HG02571 (cell line): ENCODE measurements around the gene STX3.
"Not testable (repeated sequence)": the region's sequence is repeated elsewhere in the genome, so short reads cannot be mapped to it uniquely, and the experiment has no call there.

Source experiments
- ATAC-seq: cut with Tn5 transposase; IDR thresholded peaks from one replicate; pipeline ENCODE4 v1.9.1; 2021; ENCODE audit warnings: mild to moderate bottlenecking, moderate library complexity; ENCODE audit not compliant: unreplicated experiment

The STX3 gene

DNA sequence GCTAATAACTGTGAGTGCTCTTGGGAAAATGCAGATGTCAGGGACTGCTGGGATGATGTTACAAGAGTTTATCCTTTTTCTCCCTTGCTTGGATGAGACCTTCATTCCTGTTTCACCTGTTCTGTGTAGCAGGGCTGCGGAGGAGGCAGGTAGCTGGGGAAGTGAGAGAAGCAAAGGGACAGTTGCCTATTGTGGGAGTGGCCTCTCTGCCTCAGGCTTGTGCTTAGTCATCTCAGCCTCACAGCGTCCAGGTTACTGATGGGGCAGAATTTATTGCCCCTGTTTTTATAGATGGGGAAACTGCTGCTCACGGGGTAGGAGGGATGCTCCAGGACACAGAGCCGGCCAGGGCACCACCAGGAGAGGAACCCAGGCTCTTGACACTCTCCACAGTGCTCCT, 1.7 kb downstream of the STX3 start:
- ATAC-seq, result no peak

DNA sequence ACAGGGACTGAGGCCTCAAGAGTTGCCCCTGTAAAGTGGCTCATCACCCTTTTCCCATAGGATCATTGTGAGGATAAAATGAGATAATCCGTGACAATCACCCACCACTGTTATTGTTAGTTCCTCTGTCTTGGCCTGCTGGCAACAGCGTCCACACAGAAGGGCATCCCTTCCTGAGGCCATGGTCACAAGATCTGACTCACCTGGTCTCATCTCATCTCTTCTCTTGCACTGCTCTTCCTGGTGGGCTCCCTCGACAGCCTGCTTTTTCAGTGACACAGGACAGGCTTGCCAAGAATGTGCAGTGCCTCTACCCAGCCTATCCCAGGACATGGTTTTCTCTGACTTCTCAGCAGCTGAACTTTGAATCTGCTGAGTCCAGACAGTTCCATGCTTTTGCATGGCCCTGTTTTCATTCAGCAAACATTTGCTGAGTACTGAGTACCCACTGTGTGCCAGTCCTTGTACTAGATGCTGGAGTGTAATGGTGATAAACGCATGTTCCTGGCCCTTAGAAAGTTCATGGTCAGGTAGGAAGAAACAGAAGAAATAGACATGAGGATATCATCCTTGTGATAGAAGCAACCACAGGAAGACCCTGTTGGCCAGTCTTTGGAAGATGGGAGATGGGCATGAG, 3.3 kb downstream of the STX3 start:
- no peak for ATAC-seq

DNA sequence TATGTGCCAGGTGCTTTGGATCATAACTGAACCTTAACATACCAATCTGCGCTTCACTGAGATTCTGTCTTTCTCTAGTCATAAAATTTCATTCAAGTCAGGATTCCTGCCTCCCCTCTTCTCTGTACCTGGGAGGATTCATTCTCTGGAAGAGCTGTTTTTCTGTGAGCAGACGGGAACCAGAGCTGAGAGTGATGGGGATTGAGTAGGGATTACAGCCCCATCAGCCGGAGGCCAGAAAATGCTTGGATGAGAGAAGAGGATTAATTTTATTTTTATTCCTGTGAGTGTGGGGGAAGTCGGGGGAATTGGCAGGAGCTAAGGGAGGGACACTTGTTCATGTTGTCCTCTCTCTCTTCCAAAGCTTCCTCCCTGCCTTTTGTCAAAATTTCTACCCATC, 4.7 kb downstream of the STX3 start:
- no peak for ATAC-seq

DNA sequence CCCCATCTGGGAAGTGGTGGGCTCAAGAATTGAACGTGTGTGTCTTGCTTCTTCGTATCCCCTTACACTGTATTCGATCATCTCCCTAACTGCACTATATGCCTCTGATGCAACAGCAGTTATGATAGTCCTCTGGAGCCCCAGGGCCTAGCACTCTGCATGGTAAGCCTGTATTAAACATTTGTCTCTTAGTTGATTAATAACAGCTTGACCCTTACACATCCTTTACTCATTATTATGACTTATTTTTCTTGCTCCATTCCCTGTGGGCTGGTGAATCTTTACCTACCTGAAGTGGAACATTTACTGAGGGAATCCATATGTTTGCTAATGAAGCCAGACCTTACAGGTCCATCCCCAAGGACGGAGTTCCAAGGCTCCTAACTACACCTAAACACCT, 5.6 kb downstream of the STX3 start:
- no peak for ATAC-seq

DNA sequence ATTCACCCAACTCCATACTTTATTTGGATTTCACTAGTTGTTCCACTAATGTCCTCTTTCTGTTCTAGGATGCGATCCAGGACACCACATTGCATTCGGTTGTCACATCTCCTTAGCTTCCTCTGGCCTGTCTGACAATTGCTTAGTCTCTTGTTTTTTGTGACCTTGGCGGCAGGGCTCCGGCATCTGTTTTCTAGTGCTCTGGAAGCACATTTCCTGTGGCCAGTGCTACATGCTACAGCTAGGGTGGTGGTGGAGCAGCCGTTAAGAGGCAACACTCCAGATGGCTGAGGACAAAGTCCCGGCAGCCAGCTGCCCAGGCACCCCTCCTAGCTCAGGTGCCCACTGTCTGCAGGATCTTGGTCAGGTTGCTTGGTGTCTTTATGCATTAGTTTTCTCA, 6.8 kb downstream of the STX3 start:
- ATAC-seq, result no peak

DNA sequence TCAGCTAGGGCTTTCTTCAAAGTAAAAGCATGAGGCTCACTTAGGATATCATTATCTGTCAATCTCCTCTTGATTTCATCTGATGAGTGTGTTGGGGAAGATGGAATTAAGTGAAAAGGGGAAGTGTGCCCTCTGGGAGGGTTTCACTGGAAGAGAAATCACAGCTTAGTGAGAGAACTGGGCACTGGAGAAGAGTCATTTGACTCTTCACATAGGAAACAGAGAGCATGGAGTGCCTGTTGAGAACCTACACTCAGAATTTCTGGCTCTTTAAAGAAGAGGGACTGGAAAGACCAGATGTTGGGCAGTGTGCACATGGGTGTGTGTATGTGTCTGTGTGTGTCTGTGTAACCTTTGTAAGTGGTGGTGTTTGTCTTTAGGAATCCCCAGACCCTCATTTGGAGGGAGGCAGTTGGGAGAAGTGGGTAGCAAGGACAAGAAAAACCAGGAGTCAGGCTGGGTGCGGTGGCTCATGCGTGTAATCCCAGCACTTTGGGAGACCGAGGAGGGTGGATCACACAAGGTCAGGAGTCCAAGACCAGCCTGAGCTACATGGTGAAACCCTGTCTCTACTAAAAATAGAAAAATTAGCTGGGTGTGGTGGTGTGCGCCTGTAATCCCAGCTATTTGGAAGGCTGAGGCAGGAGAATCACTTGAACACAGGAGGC, 10.0 kb downstream of the STX3 start:
- ATAC-seq, result no peak

DNA sequence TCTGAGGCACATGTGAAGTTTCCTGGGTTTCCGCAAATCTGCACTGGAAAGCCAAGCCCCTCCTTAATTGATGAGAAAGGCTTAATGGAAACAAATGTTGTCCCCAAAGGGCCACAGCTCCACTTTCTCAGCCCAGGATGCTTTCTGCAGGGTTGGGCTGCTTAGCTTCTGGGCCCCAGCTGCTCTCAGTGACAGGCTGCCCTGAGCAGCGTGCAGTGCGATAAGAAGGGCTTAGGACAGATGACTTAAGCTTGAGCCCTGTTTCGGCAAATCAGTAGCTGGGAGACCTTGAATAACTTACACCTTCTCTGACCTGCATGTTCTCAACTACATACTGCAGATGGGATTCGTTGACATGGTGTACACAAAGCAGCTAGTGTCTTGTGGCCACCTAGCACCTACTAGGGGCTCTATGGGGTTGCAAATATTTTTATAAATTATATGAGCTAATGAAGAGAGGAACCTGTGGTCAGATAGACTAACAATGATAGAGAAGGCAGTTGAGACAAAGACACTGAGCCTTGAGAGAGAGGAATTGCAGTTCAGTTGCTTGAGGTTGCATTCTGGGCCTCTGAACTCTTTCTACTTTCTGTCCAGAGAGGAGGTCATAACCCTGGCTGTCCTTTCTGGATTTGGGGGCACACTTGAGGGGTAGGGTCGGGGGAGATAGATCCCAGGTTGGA, 11.5 kb downstream of the STX3 start:
- no peak for ATAC-seq

DNA sequence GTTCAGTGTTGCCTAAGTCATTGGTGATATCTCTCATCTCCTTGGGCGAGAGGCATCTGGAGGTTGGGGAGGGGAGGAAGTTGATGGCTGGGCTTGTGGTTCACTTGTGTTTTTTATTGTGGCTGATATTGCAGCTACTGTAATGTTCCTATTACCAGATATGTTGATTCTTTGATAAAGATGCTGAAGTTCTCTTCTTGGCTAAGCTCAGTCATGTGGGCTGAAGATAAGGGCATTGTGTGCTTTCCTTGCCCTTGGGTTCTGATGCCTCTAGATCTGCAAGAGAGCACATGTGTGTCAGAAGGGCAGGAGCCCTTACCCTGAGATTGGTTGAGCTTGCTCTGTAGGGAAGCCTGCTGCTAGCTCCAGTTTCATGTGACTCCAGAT, 12.0 kb downstream of the STX3 start:
- no peak for ATAC-seq

DNA sequence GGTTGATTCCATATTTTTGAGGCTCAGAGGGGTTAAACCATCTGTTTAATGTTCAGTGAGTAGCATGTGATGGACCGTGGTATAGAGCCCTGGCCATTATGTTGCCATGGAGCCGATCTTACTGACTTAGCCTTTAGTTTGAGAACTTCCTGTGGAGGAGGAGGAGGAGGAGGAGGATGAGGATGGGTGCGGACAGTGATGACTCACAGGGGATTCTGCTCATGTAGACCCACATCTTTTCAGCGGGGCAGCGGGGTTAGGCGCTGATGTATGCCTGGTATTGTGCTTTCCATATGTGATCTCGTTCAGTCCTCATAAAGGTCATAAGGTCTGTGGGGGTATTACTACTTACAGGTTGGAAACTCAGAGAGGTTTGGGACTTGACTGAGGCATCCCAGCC, 13.9 kb downstream of the STX3 start:
- ATAC-seq, result no peak

DNA sequence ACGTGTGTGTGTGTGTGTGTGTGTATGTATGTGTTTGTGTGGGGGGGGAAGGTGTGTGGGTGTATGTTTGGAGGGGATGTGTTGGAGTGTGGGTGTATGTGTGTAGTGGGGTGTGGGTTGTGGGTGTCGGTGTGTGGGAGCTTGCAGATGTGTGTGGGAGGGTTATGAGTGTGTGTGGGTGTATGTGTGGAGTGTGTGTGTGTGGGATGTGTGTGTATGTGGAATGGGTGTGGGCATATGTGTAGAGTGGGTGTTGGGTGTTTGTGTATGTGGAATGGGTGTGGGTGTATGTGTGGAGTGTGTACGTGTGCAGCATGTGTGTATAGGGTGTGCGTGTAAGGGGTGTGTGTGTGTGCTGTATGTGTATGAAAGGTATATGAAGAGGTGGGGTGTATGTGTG, 14.7 kb downstream of the STX3 start:
- ATAC-seq, result no peak

DNA sequence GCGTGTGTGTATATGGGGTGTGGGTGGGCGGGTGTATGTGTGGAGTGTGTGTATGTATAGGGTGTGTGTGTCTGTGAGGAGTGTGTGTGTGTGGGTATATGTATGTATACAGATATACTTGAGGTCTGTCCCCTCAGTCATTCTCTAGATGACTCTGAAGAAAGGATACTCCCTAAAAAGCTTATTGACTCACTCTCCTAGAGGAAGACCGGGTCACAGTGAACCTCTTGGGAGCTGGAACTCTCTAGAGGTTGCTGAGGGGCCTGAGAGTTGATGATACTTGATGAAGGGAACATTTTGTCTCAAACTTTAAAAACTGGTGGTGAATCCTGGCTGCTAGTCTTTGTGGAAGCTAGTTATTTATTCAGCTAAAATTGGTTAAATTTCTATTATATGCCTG, 15.1 kb downstream of the STX3 start:
- ATAC-seq, result no peak

DNA sequence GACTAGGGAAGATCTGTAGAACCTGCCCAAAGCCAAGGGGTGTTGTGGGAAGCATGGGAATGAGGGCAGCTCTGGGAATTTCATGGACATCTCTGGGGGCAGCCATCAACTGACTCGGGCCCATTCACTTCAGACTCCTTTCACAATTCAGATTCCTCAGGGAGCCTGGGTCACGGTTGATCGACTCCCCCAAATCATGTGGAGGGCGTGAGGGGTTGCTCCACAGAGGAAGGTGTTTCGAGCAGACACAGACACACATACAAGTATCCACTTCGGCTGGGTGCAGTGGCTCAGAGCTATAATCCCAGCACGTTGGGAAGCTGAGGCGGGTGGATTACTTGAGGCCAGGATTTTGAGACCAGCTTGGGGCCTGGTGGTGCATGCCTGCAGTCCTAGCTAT, 15.7 kb downstream of the STX3 start:
- ATAC-seq, result no peak

DNA sequence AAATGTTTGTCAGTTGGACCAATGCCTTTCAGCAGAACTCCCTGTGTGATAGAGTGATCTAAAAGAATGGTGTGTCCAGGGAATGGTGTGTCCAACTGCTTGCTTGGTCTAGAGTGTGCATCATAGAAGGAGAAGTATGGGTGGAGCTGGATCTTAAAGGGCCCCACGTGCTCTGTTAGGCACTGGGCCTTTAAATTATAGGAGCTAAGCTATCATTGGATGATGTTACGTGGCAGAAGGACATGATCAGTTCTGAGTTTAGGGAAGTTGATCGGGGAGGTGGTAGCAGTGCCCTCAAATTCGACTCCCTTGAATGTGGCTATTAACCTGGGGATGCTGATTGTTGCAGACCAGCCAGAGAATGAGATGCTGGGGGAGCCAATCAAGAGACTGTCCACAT, 16.4 kb downstream of the STX3 start:
- no peak for ATAC-seq

DNA sequence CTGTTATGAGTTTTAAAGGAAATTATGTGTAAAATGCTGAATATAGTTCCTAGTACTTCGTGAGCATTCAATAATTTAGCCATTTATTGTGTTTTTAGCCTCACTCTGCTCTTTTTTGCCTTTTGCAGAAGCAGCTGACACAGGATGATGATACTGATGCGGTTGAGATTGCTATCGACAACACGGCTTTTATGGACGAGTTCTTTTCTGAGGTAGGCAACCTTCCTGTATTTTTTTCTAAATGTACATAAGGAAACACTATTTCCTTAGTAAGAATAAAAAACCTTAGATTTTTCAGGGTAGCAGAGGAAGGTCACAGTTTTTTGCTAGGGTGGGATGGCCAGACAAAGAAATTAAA, 17.9 kb downstream of the STX3 start:
- ATAC-seq, result no peak

DNA sequence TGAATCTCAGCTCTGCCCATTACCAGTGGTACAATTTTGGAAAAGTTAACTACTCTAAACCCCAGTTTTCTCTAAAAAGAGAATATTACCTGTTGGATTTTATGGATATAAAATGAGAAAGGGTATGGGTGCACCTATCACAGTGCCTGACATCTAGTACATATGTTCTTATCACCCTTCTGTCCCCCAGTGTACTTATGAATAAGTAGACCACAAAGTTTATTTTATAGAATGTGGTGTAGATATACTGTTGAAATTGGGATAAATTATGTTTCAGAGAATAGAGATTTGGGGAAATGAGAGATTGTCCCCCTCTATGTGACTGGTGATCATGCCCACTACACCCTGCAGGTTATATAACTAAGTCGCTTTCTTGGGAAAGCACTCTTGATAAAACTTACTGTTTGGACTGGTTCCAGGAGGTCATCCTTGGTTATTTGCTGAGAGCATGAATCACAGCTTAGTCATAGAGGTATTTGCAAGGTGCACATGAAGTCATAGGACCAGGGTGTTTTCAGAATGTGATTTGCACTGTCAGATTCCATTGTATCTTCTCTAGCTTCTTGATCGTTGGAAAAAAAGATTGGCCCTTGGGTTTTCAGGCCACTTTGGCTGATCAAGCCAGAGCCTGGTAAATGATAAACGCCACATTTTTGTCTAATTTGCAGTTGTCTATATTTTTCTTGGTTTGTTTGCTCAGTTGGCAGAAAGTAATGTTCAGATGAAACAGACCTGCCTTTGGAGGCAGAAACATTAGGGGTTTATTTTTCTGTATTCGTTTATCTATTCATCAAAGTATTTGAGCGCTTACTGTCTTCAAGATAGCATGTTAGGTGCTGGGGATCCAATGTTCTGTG, 21.3 kb downstream of the STX3 start:
- no peak for ATAC-seq

DNA sequence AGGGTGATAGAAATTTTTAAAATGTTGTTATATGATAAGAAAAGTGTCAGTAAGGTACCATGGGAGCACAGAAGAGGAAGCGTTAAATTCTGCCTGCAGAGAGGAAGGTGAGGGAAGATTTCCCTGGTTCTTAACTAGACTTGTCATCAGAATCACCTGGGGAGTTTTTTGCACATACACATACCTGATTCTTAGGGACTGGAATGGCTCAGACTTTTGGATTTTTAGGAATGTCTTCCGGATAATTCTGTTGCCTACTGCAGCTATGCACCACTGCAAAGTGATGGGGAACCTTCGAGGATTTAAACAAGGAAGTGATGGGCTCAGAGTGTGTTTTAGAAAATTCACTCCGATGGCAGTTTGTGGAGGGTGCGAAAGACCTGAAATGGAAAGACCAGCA, 21.9 kb downstream of the STX3 start:
- no peak for ATAC-seq

DNA sequence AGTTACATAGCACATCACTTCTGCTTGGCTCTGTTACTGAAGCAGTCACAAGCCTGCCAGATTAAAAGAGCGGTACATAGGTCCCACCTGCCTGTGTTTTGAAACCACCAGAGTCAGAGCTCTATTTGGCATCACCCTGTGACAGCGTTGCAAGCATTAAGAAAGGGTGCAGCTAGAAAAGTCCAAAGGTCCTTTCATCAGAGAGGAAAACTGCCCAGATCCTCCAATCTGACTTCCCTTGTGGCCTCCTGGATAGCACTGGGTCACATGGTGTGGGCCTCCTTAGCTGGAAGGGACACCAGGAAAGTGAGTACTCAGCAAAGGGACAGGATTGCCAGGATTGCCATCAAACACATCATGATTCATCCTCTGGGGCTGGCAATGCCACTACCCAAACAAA, 22.9 kb downstream of the STX3 start:
- no peak for ATAC-seq

DNA sequence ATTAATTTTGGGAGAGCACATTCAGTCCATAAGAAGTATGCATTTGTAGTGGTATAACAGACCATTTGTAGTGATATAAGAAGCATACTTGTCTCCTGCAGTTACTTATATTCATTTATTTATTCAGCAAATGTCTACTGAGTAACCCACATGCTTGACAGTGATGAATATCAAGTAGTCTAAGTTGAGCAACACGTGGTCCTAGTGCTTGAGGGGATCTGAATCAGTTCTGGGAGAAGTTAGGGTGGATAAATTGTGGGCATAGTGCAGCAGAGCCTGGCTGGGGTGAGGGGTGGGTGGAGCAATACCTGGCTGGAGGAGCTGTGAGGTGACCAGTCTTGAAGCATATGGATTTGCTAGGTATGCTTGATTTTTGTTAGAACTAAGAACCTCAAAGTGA, 24.3 kb downstream of the STX3 start:
- ATAC-seq, result no peak

DNA sequence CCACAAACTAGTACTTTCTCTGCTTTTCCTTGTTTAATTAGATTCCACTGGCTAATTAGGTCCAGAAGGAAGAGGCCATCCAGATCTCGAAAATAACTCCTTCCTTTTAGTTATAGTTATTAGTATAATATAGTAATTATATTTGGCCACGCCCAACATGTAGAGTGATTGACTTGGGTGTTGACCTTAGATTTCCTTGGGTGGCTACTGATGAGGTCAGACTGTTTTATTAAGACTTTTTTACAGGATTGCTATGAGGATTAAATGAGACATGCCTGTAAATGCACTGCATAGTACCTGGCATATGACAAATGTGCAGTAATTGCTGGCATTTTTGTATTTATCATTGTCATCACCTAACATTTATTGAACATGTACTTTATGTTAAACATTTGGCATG, 26.9 kb downstream of the STX3 start:
- ATAC-seq, result no peak

DNA sequence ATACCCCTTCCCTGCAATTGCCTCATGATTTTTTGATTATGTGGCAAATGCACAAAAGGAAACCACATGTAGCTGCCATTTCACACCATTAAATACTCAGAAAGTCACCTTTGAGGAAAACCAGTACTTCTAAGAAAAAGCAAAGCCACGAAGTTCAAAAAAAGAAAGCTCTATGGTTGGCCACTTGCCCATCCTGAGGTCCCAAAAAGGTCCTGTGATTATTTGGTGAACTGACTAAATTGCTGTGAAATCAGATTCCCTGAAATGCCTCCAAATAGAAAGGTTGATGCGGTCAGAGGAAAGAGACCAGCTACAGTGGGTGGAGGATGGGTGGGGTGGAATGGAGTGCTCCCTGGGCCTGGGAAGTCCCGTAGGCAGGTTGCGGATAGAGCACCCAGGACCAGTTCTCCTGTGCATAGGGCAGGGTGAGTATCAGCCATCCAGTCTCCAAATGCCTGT, 28.5 kb downstream of the STX3 start:
- ATAC-seq, result no peak

DNA sequence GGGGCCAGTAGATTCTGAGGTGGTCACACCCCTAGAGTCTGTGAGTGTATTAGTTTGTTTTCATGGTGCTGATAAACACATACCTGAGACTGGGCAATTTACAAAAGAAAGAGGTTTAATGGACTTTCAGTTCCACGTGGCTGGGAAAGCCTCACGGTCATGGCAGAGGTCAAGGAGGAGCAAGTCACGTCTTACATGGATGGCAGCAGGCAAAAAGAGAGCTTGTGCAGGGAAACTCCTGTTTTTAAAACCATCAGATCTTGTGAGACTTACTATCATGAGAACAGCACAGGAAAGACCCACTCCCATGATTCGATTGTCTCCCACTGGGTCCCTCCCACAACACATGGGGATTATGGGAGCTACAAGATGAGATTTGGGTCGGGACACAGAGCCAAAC, 29.3 kb downstream of the STX3 start:
- not testable (repeated sequence) for ATAC-seq

DNA sequence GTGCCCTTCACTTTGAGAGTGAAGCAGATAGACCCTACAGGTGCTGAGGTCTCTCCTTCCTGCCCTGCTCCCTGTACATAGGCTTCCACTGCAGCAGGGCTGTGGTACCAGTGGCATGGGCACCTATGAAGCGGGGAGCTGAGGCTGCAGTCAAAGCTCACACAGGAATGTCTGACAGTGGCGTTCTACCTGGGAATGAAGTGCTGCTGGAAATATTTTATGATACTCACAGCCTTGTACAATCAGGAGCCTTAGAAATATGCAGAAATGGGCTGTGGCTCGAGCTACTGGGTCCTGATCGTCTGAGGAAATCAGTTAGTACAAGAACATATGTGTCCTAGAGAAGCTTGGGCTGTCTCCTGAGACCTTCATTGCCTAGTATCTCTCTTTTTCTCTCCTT, 30.6 kb downstream of the STX3 start:
- no peak for ATAC-seq
